Measurements from ENCODE around the gene ACP1. TPM values are rescaled to one million over a fixed set of nuclear protein-coding genes. Genes with fewer than 3 reads are reported as not detected.

The ACP1 gene
- total RNA-seq, 1 experiment from 2014 or later: 193 TPM

GRCh38 chr2:320561-320960, 55.8 kb downstream of the ACP1 start:
- POLR2A ChIA-PET: no interaction called here

GRCh38 chr2:322326-322725, 57.6 kb downstream of the ACP1 start:
- no peak for DNase-seq
- no TSS peak for BruUV-seq (replicated peaks)
- Histone ChIP-seq H3K4me1 (no peaks in the 10 kb centered on the region), H3K9me3 (no peaks in the 10 kb centered on the region), H3K36me3 (ENCODE audit: control insufficient read depth, insufficient read depth, low read length) (no peaks in the 10 kb centered on the region), H3K4me3 (ENCODE audit: low read depth, low read length) (no peak overlapping the region), H3K27me3 (replicated peaks; ENCODE audit: control insufficient read depth, insufficient read depth, low read length) (no peaks in the 10 kb centered on the region)
- Mint-ChIP-seq H3K36me3 (ENCODE audit: insufficient read depth, unreplicated experiment) (no peaks in the 10 kb centered on the region), H3K9me3 (ENCODE audit: unreplicated experiment) (peaks cover 12% of the 10 kb centered on the region), H3K27me3 (ENCODE audit: insufficient read depth, unreplicated experiment) (peaks cover 4% of the 10 kb centered on the region), H3K27ac (ENCODE audit: unreplicated experiment) (no peak overlapping the region), H3K4me1 (ENCODE audit: low read depth, unreplicated experiment) (no peaks in the 10 kb centered on the region), H3K4me3 (ENCODE audit: unreplicated experiment) (no peak overlapping the region)
- ChIA-PET POLR2A (no interaction called here), CTCF (no interaction called here)
- intact Hi-C loops (cut with micrococcal nuclease; ENCODE audit: unreplicated experiment): no loop called here
- TF ChIP-seq CTCF (IDR thresholded peaks at IDR 0.05; ENCODE audit: insufficient read depth in 1 of 2, low read depth in 1 of 2, low read length in 1 of 2, severe bottlenecking in 1 of 2, unreplicated experiment in 1 of 2): no peak

More at GRCh38 chr2:320561-320960, 55.8 kb downstream of the ACP1 start:
- TF ChIP-seq CTCF (IDR thresholded peaks at IDR 0.05; ENCODE audit: insufficient read depth in 1 of 2, low read depth in 1 of 2, low read length in 1 of 2, severe bottlenecking in 1 of 2, unreplicated experiment in 1 of 2): no peak
- Mint-ChIP-seq H3K36me3 (ENCODE audit: insufficient read depth, unreplicated experiment) (no peaks in the 10 kb centered on the region), H3K4me1 (ENCODE audit: low read depth, unreplicated experiment) (no peaks in the 10 kb centered on the region), H3K9me3 (ENCODE audit: unreplicated experiment) (peaks cover 12% of the 10 kb centered on the region), H3K4me3 (ENCODE audit: unreplicated experiment) (no peak overlapping the region), H3K27ac (ENCODE audit: unreplicated experiment) (no peak overlapping the region), H3K27me3 (ENCODE audit: insufficient read depth, unreplicated experiment) (peaks cover 4% of the 10 kb centered on the region)
- intact Hi-C loops (cut with micrococcal nuclease; ENCODE audit: unreplicated experiment): no loop called here
- BruUV-seq (replicated peaks): no TSS peak
- no peaks in the 10 kb centered on the region for H3K4me1 ChIP-seq
- H3K36me3 ChIP-seq (ENCODE audit: control insufficient read depth, insufficient read depth, low read length): no peaks in the 10 kb centered on the region
- no peaks in the 10 kb centered on the region for H3K27me3 ChIP-seq (replicated peaks; ENCODE audit: control insufficient read depth, insufficient read depth, low read length)
- no peaks in the 10 kb centered on the region for H3K9me3 ChIP-seq
- no peak overlapping the region for H3K4me3 ChIP-seq (ENCODE audit: low read depth, low read length)
- DNase-seq: no peak
- CTCF ChIA-PET: no interaction called here

- no peak overlapping the region for H3K4me3 ChIP-seq (ENCODE audit: low read depth, low read length)
- CTCF ChIA-PET: no interaction called here
Measured at GRCh38 chr2:323035-323434, 58.3 kb downstream of the ACP1 start.

More at GRCh38 chr2:323035-323434, 58.3 kb downstream of the ACP1 start:
- no peak for DNase-seq
- H3K9me3 ChIP-seq: no peaks in the 10 kb centered on the region
- BruUV-seq (replicated peaks): no TSS peak
- H3K27ac Mint-ChIP-seq (ENCODE audit: unreplicated experiment): no peak overlapping the region
- H3K4me1 ChIP-seq: no peaks in the 10 kb centered on the region
- H3K27me3 Mint-ChIP-seq (ENCODE audit: insufficient read depth, unreplicated experiment): peaks cover 4% of the 10 kb centered on the region
- POLR2A ChIA-PET: no interaction called here
- H3K9me3 Mint-ChIP-seq (ENCODE audit: unreplicated experiment): peaks cover 12% of the 10 kb centered on the region
- no peaks in the 10 kb centered on the region for H3K4me1 Mint-ChIP-seq (ENCODE audit: low read depth, unreplicated experiment)
- no peaks in the 10 kb centered on the region for H3K27me3 ChIP-seq (replicated peaks; ENCODE audit: control insufficient read depth, insufficient read depth, low read length)
- TF ChIP-seq CTCF (IDR thresholded peaks at IDR 0.05; ENCODE audit: insufficient read depth in 1 of 2, low read depth in 1 of 2, low read length in 1 of 2, severe bottlenecking in 1 of 2, unreplicated experiment in 1 of 2): no peak
- H3K36me3 Mint-ChIP-seq (ENCODE audit: insufficient read depth, unreplicated experiment): no peaks in the 10 kb centered on the region
- H3K36me3 ChIP-seq (ENCODE audit: control insufficient read depth, insufficient read depth, low read length): no peaks in the 10 kb centered on the region
- intact Hi-C loops (cut with micrococcal nuclease; ENCODE audit: unreplicated experiment): no loop called here
- no peak overlapping the region for H3K4me3 Mint-ChIP-seq (ENCODE audit: unreplicated experiment)

Other genes with a start within 250 kb of the ACP1 start
- gene FAM110C, start 218.4 kb upstream of the ACP1 start, total RNA-seq (2022): 3.2 and 3.9 TPM in 2 replicates
- gene SH3YL1, start 915 bp upstream of the ACP1 start, total RNA-seq (2022): 76.0 and 77.3 TPM in 2 replicates
- not detected in 2 replicates for gene ALKAL2, start 23.1 kb downstream of the ACP1 start, total RNA-seq (2022)